Measurements from ENCODE around the gene TTBK1.

- TF ChIP-seq RAD21 (IDR thresholded peaks at IDR 0.05; ENCODE audit: low read depth) = no peak
- TF ChIP-seq NFIC (IDR thresholded peaks at IDR 0.05) = no peak
- no peak for TF ChIP-seq FOXM1 (IDR thresholded peaks at IDR 0.05; ENCODE audit: borderline replicate concordance, low read depth)
- TF ChIP-seq EGR1 (IDR thresholded peaks at IDR 0.05) = no peak
- no peak for TF ChIP-seq EP300 (IDR thresholded peaks at IDR 0.05; ENCODE audit: borderline replicate concordance)
- TF ChIP-seq TAF1 (IDR thresholded peaks at IDR 0.05; ENCODE audit: low read depth) = no peak
- TF ChIP-seq, protein P1, sequence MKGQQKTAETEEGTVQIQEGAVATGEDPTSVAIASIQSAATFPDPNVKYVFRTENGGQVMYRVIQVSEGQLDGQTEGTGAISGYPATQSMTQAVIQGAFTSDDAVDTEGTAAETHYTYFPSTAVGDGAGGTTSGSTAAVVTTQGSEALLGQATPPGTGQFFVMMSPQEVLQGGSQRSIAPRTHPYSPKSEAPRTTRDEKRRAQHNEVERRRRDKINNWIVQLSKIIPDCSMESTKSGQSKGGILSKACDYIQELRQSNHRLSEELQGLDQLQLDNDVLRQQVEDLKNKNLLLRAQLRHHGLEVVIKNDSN (IDR thresholded peaks at IDR 0.05) = no peak
- TF ChIP-seq CREB1 (IDR thresholded peaks at IDR 0.05; ENCODE audit: low read depth) = no peak
- TF ChIP-seq, protein P2, sequence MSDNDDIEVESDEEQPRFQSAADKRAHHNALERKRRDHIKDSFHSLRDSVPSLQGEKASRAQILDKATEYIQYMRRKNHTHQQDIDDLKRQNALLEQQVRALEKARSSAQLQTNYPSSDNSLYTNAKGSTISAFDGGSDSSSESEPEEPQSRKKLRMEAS (IDR thresholded peaks at IDR 0.05) = no peak
- TF ChIP-seq CEBPB (IDR thresholded peaks at IDR 0.05) = no peak
- TF ChIP-seq, protein P3, sequence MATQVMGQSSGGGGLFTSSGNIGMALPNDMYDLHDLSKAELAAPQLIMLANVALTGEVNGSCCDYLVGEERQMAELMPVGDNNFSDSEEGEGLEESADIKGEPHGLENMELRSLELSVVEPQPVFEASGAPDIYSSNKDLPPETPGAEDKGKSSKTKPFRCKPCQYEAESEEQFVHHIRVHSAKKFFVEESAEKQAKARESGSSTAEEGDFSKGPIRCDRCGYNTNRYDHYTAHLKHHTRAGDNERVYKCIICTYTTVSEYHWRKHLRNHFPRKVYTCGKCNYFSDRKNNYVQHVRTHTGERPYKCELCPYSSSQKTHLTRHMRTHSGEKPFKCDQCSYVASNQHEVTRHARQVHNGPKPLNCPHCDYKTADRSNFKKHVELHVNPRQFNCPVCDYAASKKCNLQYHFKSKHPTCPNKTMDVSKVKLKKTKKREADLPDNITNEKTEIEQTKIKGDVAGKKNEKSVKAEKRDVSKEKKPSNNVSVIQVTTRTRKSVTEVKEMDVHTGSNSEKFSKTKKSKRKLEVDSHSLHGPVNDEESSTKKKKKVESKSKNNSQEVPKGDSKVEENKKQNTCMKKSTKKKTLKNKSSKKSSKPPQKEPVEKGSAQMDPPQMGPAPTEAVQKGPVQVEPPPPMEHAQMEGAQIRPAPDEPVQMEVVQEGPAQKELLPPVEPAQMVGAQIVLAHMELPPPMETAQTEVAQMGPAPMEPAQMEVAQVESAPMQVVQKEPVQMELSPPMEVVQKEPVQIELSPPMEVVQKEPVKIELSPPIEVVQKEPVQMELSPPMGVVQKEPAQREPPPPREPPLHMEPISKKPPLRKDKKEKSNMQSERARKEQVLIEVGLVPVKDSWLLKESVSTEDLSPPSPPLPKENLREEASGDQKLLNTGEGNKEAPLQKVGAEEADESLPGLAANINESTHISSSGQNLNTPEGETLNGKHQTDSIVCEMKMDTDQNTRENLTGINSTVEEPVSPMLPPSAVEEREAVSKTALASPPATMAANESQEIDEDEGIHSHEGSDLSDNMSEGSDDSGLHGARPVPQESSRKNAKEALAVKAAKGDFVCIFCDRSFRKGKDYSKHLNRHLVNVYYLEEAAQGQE (IDR thresholded peaks at IDR 0.05; ENCODE audit: low read depth) = no peak
- TF ChIP-seq YY1 (IDR thresholded peaks at IDR 0.05; ENCODE audit: low read depth) = no peak
- TF ChIP-seq ZBTB7A (IDR thresholded peaks at IDR 0.05; ENCODE audit: low read depth) = no peak
Measured at GRCh38 chr6:43284991-43285781, 41.9 kb downstream of the TTBK1 start.

All from Ishikawa (cell line).